Mesothelial cell of epicardium (in vitro differentiated cells): ENCODE results near the gene ACAA2. TPM values are rescaled to one million over a fixed set of nuclear protein-coding genes. Genes with fewer than 3 reads are reported as not detected.

Source experiments
- DNase-seq, 2 experiments: peaks; one replicate each; pipeline ENCODE4 v3.0.0; 2021; ENCODE audit warnings: low spot score in 2 of 2; ENCODE audit not compliant: unreplicated experiment in 2 of 2
- H3K27ac Mint-ChIP-seq: 2 replicates; pipeline ENCODE4 v1.8.0; 2021; ENCODE audit warnings: mixed read lengths
- H3K27me3 Mint-ChIP-seq: 2 replicates; pipeline ENCODE4 v1.8.0; 2021; ENCODE audit warnings: low read depth, mixed read lengths
- H3K36me3 Mint-ChIP-seq: 2 replicates; pipeline ENCODE4 v1.8.0; 2021; ENCODE audit warnings: mixed read lengths
- H3K4me1 Mint-ChIP-seq: 2 replicates; pipeline ENCODE4 v1.8.0; 2021; ENCODE audit warnings: mixed read lengths
- H3K4me3 Mint-ChIP-seq: 2 replicates; pipeline ENCODE4 v1.8.0; 2021; ENCODE audit warnings: mild to moderate bottlenecking, moderate library complexity, mixed read lengths
- H3K9me3 Mint-ChIP-seq: 2 replicates; pipeline ENCODE4 v1.8.0; 2021; ENCODE audit warnings: mixed read lengths
- CTCF ChIP-seq: fragments of 200-600 bp; sonication (generic); IDR thresholded peaks from one replicate; pipeline ENCODE4 v1.5.0; 2021; ENCODE audit warnings: antibody characterized with exemption; ENCODE audit not compliant: unreplicated experiment
- total RNA-seq: library from RNA; stranded (reverse); gene quantifications from 3 replicates; pipeline ENCODE4 v1.2.1, GENCODE V29; 2021

Gene ACAA2
- total RNA-seq, 1 donor from 2014 or later: 57.2 TPM

- Mint-ChIP-seq H3K27ac (peak overlapping the region; percentile 47), H3K36me3 (no peaks in the 10 kb centered on the region), H3K4me1 (no peaks in the 10 kb centered on the region), H3K9me3 (no peaks in the 10 kb centered on the region), H3K4me3 (no peak overlapping the region), H3K27me3 (no peaks in the 10 kb centered on the region)
- no peak for TF ChIP-seq CTCF
- DNase-seq: no peak
Measured at GRCh38 chr18:49742316-49743116, 70.8 kb downstream of the ACAA2 start.

- Mint-ChIP-seq H3K27me3 (no peaks in the 10 kb centered on the region), H3K27ac (no peak overlapping the region), H3K4me3 (no peak overlapping the region), H3K36me3 (no peaks in the 10 kb centered on the region), H3K9me3 (no peaks in the 10 kb centered on the region), H3K4me1 (peaks cover 4% of the 10 kb centered on the region)
- no peak for TF ChIP-seq CTCF
- no peak for DNase-seq
Measured at GRCh38 chr18:49739275-49739674, 74.1 kb downstream of the ACAA2 start.

- Mint-ChIP-seq H3K27me3 (no peaks in the 10 kb centered on the region), H3K27ac (no peak overlapping the region), H3K4me3 (no peak overlapping the region), H3K4me1 (peaks cover 4% of the 10 kb centered on the region), H3K36me3 (no peaks in the 10 kb centered on the region), H3K9me3 (no peaks in the 10 kb centered on the region)
- no peak for TF ChIP-seq CTCF
- no peak for DNase-seq
Measured at GRCh38 chr18:49738721-49739120, 74.6 kb downstream of the ACAA2 start.

- DNase-seq: no peak
- H3K4me1 Mint-ChIP-seq: peaks cover 32% of the 10 kb centered on the region
- H3K27ac Mint-ChIP-seq: no peak overlapping the region
- no peak overlapping the region for H3K4me3 Mint-ChIP-seq
- H3K9me3 Mint-ChIP-seq: no peaks in the 10 kb centered on the region
- no peaks in the 10 kb centered on the region for H3K27me3 Mint-ChIP-seq
- no peak for TF ChIP-seq CTCF
- H3K36me3 Mint-ChIP-seq: no peaks in the 10 kb centered on the region
Measured at GRCh38 chr18:49734836-49735235, 78.5 kb downstream of the ACAA2 start.

GRCh38 chr18:49733896-49734585 lies 79.3 kb downstream of the ACAA2 start:
- Mint-ChIP-seq H3K27me3 (no peaks in the 10 kb centered on the region), H3K9me3 (no peaks in the 10 kb centered on the region), H3K36me3 (no peaks in the 10 kb centered on the region), H3K27ac (no peak overlapping the region), H3K4me3 (no peak overlapping the region), H3K4me1 (peaks cover 38% of the 10 kb centered on the region)
- DNase-seq: no peak
- no peak for TF ChIP-seq CTCF
